ENCODE results near the gene AHNAK2.
"Not testable (repeated sequence)": the region's sequence is repeated elsewhere in the genome, so short reads cannot be mapped to it uniquely, and the experiment has no call there.

Gene AHNAK2

DNA sequence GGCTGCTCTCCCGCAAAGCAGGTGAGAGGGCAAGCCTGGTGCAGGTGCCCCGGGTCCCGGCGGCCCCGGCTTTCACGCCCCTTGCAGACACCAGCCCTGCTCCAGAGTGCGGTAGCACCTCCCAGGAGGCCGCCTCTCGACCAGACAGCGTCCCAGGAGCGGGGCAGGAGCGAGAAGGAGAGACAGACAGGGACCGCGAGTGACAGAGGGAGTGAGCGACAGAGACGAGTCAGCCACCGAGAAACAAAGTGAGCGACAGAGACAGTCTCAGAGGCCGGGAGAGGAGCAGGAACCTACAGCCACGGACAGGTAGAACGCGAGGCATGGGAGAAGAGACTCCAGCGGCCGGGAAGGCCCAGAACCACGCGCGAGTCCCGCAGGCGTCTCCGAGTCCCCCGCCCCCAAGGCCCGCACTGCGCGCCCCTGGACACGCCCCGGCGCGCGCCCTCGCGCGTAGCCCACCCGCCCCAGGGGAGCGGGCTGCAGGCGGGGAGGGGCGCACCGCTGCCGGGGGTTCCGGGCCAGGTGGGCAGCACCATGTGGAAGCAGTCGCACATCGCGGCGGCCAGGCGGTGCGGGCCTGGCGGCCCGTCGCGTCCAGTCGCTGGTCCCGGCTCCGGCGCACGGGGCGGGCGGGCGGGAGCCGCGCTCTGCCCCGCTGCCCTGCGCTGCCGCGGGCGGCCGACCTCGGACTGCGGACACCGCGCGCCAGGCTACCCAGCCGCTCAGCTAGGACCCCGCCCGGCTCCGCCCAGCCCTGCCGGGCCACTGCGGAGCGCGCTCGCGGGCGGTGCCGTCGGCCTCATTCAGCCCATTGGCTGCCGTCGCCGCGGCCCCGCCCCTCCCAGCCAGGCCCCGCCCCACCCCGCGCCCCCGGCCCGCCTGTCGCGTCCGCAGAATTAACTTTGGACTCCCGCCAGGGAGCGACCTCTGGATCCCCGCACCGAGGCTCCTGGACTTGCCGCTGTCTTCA, at the start of gene AHNAK2:
Gene AHNAK2 (minus strand): TSS at position 694 of the 973 bp plus-strand sequence. CDS start 137 bp downstream, at position 557.
- peak; percentile 76 for DNase-seq (ENCODE audit: low spot score)

DNA sequence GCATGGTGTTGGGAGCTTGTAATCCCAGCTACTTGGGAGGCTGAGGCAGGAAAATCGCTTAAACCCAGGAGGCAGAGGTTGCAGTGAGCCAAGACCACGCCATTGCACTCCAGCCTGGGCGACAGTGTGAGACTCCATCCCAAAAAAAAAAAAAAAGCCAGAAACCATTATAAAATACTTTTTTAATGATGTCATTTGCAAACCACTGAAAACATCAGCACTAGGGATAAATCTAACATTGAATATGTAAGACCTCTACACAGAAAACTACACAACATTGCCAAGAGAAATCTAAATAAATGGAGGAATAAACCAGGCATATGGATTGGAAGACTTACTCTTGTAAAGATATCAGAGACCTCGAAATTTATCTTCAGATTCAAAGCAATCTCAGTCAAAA, 49.5 kb upstream of the AHNAK2 start:
- DNase-seq (ENCODE audit: low spot score) = not testable (repeated sequence)

DNA sequence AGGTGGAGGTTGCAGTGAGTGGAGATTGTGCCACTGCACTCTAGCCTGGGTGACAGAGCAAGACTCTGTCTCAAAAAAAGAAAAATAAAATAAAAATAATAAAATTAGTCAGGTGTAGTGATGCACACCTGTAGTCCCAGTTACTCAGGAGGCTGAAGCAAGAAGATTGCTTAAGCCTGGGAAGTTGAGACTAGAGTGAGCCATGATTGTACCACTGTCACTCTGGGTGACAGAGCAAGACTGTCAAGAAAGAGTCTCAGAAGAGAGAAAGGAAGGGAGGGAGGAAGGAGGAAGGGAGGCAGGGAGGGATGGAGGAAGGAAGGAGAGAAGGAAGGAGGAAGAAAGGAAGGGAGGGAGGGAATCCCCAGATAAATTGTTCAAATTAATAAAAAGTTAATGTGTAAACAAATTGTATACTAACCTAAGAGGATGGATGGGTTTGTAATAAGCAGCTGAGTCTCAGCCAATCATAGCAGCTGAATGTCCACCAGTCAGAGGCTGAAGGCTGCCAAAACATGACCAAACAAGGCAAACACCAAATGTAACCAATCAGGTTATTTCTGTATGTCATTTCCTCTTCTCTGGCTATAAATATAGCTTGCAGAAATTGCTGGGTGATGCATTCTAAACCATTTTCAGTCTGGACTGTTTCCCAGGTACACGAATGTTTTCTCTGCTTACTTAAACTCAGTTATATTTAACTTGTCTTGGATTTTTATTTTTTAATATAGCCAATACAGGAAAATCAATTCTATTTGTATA, 48.8 kb upstream of the AHNAK2 start:
- DNase-seq (ENCODE audit: low spot score) = no peak

DNA sequence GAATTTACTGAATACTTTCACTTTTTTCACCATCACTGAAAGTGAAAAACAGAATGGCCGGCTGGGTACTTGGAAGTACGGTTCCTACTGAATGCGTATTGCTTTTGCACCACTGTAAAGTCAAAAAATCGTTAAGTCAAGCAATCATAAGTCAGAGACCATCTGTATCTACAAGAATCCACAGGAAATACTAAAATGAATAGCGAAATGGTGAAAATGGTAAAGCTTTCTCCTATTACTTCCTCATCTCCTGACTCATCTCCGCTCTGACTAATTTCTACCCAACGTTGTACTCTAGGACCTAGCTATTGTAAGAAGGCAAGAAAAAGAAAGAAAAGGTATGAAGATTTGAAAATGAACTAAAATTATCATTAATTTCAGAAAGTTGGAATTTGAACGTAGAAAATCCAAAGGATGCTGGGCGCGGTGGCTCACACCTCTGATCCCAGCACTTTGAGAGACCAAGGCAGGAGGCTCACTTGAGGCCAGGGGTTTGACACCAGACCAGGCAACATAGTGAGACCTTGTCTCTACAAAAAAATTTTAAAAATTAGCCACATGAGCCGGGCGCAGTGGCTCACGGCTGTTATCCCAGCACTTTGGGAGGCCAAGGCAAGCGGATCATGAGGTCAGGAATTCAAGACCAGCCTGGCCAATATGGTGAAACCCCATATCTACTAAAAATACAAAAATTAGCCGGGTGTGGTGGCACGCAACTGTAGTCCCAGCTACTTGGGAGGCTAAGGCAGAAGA, 48.0 kb upstream of the AHNAK2 start:
- no peak for DNase-seq (ENCODE audit: low spot score)

DNA sequence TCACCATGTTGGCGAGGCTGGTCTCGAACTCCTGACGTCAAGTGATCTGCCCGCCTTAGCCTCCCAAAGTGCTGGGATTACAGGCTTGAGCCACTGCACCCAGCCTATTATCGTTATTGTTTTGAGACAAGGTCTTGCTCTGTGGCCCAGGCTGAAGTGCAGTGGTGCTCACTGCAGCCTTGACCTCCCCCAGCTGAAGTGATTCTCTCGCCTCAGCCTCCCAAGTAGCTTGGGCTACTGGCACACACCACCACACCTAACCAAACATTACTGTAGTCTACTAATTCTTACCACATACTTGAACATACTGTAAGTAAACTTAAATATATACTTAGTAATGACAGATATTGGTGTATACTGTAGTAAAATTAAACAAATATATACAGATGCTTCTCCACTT, 47.3 kb upstream of the AHNAK2 start:
- DNase-seq (ENCODE audit: low spot score) = no peak

DNA sequence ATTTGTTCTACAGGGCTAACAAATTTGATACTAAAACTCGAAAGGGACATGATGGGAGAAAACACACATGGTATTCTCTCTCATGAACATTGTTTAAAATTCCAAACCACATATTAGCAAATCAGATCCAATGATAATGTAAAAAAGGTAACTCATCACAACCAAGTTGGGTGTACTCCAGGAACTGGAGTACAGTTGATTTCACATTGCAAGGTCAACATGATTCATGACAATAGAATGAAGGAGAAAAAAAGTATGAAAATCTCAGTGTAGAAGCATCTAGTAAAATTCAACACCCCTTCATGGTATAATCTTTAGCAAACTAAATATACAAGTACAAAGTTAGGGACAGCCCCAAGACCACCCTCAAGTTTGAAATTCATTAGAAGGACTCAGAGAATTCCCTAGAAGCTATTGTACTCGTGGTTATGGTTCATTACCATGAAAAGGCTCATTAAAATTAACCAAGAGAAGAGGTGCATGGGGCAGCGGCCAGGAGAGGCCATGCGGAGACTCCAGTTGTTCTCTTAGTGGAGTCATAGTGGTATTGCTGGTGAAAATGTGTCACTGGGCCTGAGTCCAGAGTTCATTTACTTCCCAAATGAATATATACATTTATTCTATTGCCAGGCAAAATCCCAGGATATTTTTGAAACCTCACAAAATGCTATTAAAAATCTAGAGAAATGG, 45.8 kb upstream of the AHNAK2 start:
- no peak for DNase-seq (ENCODE audit: low spot score)

DNA sequence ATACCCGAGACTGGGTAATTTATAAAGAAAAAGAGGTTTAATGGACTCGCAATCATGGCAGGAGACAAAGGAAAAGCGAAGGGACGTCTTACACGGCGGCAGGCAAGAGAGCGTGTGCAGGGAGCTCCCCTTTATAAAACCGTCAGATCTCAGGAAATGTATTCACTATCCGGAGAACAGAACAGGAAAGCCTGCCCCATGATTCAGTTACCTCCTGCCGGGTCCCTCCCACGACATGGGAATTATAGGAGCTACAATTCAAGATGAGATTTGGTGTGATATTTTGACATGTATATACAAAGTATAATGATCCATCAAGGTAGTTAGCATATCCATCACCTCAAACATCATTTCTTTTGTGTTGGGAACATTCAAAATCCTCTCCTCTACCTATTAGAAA, 45.0 kb upstream of the AHNAK2 start:
- no peak for DNase-seq (ENCODE audit: low spot score)

DNA sequence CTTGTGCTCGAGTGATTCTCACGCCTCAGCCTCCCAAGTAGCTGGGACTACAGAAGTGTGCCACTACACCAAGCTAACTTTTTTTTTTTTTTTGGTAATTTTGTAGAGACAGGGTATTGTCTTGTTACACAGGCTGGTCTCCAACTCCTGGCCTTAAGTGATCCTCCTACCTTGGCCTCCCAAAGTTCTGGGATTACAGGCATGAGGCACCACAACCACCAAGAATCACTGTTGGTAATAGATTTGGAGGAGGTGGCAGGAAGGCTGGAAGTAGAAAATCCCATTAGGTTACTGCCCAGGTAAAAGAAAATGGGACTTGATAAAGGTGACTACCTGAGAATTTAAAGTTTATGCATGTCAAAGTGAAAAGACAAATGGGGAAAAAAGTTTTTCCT, 44.1 kb upstream of the AHNAK2 start:
- DNase-seq (ENCODE audit: low spot score) = no peak

DNA sequence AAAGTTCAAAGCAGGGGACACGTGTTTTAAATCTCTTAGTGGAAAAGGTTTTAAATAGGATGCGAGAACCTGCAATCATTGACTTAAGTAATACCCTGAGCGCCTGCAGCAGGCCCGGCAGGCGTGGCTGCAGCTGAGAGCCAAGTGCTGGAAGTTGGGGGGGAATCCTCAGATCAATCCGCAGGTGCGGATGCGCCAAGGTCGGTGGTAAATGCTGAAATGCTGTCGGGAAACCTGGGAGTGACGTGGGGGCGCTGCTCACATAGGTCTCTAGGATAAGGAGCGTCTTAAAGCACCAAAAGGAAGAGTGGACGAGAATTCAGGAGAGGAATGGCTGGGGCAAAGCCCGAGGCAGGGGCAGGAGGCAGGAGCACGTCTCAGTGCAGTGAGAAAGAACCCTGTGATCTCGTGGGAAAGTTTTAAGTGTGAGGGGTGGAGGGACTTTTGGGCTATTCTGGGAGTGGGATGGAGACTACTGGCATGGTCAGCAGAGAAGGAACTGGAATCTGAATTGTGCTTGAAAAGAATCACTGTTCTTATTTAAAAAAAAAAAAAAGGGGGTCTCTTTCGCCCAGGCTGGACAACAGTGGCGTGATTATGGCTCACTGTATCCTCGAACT, 43.6 kb upstream of the AHNAK2 start:
- DNase-seq (ENCODE audit: low spot score) = peak; percentile 38

DNA sequence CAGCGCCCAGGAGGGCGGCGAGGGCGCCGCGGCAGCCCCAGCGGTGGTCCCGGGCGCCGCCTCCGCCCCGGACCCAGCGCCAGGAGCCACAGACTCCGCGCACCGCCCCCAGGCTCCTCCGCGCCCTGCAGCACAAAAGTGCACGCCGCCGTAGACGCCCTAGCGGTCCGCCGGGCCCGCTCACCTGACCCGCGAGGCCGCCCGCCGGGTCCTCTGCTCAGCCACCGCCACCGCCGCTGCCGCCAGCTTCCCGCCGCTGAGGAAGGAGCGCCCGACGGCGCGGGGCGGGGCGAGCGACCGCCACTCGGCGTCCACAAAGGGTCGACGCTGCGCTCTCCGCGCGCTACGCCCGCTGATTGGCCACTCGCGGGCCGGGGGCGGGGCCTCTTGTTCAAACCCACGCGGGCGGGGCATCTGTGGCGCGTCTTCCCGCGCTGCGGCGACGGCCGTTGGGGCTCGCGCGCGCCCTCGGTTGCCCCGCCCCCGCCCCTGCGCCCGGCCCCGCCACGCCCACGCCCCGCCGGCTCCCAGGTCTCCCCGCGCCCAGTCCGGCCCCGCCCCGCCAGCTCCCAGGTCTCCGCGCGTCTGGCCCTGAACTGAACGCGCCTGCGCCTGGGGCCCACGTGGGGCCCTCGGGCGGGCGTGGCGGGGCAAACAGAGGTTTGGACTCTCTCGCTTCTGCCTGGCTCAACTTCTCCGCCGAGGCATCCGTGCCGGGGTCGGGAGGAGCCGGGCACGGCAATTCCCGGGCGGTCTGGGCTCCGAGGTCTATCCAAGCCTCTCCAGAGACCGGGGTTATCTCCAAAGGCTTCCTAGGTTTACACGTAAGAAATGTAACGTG, 42.9 kb upstream of the AHNAK2 start, which contains the start of gene CDCA4:
Gene CDCA4 (minus strand): TSS at position 269 of the 841 bp plus-strand sequence. CDS start 9,154 bp downstream, outside the sequence.
- peak; percentile 100 for DNase-seq (ENCODE audit: low spot score)

DNA sequence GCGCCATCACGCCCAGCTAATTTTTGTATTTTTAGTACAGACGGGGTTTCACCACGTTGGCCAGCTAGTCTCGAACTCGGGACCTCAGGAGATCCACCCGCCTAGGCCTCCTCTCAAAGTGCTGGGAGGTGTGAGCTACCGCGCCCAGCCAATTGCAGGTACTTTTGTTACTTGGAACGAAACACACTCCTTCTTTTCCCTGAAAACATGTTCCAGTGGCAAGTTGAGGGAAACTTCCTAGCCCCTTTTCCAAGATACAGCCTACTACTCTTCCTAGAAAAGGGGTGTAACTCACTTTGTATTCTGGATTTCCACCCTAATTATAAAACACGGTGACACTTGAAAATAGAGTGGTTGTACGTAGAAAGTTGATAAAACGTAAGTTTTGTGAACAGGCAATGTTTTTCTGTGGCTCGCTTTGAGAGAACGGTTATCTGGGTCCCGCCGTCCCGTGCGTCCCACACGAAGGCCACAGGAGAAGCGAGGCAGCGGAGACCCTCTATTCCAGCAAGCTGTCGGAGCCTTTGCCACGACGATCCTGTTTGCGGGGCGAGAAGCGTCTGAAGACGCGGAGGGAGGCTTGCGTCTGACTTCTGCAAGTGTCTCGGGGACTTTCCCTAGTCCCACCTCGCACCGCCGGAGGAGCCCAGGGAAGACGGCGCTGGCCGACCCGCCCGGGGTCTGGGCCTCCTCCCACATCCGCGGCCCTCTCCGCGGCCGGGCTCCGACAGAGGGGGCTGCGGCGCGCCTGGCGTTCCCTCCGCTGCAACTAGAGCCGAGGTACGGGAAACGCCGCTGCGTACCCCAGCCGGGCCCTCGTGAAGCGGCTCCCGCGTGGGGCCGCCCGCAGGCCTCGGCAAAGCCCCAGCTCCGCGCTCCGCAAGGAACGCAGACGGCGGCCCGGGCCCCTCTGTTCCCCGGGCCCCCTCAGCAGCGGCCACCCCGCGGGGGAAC, 42.0 kb upstream of the AHNAK2 start:
- DNase-seq (ENCODE audit: low spot score) = peak; percentile 49

DNA sequence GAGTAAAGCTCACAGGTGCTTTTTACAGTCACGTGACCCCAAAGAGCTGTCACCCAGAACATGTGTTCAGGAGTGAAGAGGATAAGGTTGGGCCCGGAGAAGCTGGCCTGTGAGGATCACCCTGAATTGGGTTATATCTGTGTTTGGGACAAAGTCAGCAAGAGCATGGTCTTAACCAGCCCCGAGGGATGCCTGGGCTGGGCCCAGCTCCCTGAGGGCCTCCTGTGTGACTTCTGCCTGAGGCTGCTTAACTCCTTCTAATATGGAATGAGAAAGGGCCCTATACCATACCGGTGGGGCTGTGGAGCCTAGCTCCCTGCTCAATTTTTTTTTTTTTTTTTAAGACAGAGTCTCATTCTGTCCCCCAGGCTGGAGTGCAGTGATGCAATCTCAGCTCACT, 40.2 kb upstream of the AHNAK2 start:
- no peak for DNase-seq (ENCODE audit: low spot score)

DNA sequence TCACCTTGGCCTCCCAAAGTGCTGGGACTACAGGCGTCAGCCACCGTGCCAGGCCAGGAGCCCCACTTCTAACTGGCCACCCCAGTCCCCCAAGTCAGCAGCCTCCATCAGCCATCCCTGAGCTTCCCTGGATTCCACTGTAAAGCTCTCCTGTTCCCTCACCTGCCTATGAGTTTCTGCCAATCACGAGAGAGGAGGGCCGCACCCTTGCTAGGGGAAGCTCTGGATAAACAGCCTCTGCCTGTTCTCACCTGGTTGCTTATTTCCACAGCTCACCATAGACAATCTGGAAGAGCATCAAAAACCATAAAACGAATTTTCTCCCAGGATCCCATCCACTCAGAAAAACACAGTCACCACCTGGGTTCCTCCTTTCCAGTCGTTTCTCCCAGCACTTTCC, 37.7 kb upstream of the AHNAK2 start:
- no peak for DNase-seq (ENCODE audit: low spot score)

DNA sequence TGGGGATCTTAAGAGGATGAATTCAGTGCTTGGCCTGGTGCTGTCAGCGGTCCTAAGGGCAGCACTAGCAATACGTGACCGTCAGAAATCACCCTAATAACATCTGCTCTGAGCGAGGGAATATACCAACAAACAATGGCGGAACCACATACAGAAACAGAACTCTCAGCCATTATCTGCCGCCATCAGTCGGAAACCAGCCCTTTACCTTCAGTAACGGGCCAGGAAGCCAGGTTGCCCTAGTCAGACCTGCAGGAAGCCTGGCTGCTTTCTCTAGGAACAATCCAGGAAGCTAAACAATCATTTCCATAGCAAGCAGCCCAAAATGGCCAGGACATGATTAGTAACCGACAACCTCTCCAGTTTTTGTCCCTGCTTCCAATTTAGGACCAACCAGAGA, 37.1 kb upstream of the AHNAK2 start:
- DNase-seq (ENCODE audit: low spot score) = no peak

DNA sequence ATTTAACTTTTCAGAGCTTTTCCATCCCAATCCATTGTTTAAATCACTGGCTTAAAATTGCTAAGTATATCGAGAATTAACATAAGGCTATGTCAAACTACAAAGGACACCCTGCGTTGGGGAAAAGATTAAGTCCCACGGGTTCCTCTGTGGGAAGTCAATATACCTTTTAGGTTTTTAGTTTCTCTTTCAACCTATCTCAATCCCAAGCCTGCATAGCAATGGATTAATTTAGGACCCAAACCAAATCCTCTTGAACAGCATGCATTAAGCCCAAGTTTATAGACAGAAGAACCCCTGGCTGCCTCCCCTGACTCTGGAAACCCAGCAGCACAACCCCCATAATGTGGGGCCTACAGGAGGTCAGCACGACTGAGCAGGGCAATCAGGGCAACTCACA, 36.5 kb upstream of the AHNAK2 start:
- no peak for DNase-seq (ENCODE audit: low spot score)

DNA sequence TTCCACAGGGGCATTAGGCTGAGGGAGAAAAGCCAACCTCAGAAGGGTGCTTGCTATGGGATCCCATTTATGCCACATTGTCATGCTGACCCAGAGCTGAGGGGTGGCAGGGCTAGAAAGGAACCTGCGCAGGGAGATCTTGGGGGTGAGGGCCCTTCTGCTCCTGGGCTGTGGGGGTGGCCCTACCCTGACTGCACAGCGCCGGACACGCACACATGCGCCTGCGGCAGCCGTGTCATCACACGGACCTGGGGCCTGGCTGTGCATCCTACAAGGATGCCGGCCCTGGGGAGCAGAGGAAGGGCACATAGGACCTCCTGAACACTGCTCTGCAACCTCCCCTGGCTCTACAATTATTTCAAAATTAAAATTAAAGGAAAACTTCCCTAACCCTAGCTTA, 35.9 kb upstream of the AHNAK2 start:
- no peak for DNase-seq (ENCODE audit: low spot score)

DNA sequence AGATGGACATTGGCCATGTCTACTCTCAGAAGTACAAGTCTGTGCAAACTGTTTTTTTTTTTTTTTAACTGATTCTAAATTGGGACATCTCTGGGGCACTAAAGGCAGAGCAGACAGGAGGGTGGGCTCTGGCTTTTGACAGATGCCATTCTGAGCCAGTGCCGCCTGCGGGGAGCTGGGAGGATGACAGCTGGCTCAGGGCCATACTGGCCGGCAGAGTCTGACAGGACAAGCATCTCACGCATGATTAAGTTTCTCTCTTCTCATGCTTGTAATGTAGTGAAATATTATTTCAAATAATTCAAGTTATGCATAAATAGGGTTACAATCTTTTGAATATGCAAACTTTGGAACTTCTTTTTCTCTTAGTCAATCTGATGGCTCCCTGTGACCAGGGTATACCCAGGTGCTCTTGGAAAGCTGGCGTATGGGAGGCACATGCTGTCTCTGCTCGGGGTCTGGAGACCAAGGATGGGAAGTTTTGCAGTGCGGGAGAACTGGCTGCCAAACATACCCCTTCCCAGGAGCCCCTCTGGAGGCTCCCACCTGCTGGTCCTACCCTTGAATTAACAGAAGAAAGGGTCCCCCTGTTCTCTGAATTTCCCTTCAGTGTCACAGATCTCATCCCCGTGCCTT, 35.1 kb upstream of the AHNAK2 start:
- DNase-seq (ENCODE audit: low spot score) = peak; percentile 60

DNA sequence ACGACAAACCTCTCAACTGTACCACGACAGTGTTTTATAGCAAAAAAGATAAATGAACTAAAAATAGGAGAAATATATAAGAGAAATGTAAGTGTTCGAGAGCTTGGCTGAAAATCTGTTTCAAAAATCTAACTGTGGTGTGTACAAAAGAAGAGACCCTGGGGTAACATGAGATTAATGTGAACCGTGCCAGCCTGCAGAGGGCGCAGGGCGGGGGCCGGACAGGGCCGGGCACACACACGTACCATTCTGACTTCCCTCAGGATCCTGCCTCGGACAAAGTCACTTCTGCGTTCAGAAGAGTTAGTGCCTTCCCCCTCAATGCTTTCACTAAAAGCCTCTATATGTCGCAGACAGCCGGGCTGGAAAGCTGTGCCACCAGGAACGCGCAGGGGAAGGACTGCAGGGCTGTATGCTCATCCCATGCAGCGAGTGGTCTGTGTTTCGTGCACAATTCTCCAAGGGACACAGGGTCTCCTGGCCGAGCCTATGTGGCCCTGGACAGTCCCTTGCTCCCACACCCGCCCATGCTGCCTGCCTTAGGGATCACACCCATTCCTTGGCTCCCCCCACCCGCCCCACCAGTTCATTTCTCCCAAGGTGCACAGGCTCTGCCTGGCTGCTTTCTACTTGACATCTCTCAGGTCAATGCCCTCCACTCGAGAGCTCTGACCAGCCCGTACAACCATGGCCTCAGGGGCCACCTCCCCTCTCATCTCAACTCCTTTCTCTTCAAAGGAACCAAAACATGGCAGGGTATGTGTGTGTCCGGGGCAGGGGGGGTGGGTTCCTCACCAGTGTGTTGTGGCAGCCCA, 34.2 kb upstream of the AHNAK2 start:
- DNase-seq (ENCODE audit: low spot score) = no peak
